Measurements from ENCODE around the gene C3orf33.

GRCh38 chr3:155730843-155731242 lies 75.2 kb downstream of the C3orf33 start:
- TF ChIP-seq CTCF (IDR thresholded peaks at IDR 0.05) (no peak), POLR2A (IDR thresholded peaks at IDR 0.05) (no peak)

All from testis (tissue), 2 donors.